Stimulated activated CD4-positive, alpha-beta T cell treated with anti-CD3 and anti-CD28 coated beads, Interleukin-15, amount 100 ng/mL, for 1 hour (primary cell): Measurements from ENCODE around the gene TRAPPC6A.

Experiments
- DNase-seq, 2 donors: peaks; one replicate each; pipeline ENCODE4 v3.0.0-alpha.2; 2020; ENCODE audit warnings: low read depth in 1 of 2, low spot score in 1 of 2

Gene TRAPPC6A

GRCh38 chr19:45186509-45187334 lies 8.7 kb upstream of the TRAPPC6A start:
- no peak for DNase-seq

GRCh38 chr19:45184115-45184514 lies 6.1 kb upstream of the TRAPPC6A start:
- no peak for DNase-seq

DNA sequence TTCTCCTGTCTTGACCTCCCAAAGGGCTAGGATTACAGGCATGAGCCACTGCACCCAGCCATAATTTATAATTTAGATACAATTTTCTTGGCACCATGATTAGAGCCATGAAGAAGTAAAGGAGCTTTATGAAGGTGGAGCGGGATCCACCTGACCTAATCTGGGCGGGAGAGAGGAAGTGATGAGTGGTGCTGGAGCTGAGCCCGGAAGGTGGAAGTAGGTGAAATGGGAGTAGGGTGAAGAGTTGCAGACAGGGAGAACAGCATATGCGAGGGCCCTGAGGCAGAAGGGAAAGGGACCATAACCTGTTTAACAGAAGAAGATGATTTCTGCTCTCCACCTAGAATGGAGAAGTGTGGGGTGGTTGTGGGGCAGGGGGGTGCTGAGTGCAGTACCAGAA lies 4.7 kb upstream of the TRAPPC6A start:
- no peak for DNase-seq

GRCh38 chr19:45180936-45181335 lies 2.9 kb upstream of the TRAPPC6A start:
- no peak for DNase-seq

GRCh38 chr19:45179892-45180370 lies 1.9 kb upstream of the TRAPPC6A start:
- no peak for DNase-seq

DNA sequence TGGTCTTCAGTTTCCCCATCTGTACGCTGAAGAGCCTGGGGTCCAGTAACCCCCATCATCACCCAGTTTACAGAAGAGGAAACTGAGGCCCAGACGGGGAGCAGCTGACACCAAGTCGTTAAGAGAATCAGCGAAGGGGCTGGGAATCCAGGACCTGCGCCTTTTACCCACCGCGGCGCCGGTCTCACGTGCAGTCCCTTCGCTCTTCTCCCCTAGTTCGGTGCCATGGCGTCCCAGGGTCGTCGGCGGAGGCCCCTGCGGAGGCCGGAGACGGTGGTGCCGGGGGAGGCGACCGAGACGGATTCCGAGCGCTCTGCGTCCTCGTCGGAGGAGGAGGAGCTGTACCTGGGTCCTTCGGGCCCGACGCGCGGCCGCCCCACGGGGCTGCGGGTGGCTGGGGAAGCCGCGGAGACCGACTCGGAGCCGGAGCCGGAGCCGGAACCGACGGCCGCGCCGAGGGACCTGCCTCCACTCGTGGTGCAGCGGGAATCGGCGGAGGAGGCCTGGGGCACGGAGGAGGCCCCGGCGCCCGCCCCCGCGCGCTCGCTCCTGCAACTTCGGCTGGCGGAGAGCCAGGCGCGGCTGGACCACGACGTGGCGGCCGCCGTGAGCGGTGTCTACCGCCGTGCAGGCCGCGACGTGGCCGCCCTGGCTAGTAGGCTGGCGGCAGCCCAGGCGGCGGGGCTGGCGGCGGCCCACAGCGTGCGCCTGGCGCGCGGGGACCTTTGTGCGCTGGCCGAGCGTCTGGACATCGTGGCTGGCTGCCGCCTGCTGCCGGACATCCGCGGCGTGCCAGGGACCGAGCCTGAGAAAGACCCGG lies 1.2 kb upstream of the TRAPPC6A start:
- DNase-seq = peak in 1 of 2 donors; percentile 18

GRCh38 chr19:45178262-45179071 lies 430 bp upstream of the TRAPPC6A start, which contains the start of gene BLOC1S3:
TSS of gene BLOC1S3 (plus strand) at chr19:45178784. CDS start at chr19:45179297, 513 bp downstream.
- peak; percentile 99 to 100 for DNase-seq

DNA sequence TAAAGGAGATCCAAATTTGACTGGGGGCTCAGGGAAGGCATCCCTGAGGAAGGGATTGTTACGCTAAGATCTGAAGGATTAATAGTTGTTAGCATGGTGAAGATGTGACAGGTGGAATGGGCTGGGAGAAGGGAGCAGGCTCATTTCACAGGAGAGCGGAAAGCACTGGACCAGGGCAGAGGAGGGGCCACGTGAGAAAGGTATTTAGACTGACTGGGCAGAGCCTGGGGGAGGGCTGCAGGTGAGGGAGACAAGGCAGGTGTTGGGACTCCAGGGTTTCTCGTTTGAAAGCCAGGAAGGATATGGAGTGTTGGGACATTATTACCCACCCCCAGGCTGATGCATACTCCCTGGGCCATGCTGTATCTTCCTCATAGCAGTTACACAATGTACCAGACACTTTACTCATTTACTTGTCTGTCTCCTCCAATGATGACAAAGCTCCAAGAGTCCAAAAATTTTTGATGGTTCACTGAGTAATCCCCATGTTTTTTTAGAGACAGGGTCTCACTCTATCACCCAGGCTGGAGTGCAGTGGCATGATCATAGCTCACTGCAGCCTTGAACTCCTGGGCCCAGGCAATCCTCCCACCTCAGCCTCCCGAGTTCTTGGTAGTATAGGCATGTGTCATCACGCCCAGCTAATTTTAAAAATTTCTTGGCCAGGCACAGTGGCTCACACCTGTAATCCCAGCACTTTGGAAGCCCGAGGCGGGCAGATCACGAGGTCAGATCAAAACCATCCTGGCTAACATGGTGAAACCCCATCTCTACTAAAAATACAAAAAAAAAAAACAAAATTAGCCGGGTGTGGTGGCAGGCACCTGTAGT lies 2.3 kb downstream of the TRAPPC6A start:
- DNase-seq = no peak

DNA sequence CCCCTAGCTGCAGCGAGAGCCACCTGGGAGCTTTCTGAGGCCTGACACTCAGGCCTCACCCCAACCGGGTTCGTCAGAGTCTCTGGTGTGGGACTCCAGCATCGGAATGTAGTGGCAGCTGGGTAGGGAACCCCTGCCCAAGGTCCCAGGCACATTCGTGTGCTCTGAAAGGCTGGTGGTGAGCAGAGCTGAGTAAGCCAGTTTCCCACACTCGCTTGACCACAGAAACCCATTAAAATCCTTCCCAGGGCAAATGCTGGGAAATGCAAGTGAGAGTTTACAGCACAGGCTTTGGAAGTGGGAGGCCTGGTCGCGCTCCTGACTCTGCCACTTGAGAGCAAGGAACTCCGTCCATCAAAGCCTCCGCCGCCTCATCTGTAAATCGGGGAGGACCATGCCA lies 4.2 kb downstream of the TRAPPC6A start:
- DNase-seq = no peak

DNA sequence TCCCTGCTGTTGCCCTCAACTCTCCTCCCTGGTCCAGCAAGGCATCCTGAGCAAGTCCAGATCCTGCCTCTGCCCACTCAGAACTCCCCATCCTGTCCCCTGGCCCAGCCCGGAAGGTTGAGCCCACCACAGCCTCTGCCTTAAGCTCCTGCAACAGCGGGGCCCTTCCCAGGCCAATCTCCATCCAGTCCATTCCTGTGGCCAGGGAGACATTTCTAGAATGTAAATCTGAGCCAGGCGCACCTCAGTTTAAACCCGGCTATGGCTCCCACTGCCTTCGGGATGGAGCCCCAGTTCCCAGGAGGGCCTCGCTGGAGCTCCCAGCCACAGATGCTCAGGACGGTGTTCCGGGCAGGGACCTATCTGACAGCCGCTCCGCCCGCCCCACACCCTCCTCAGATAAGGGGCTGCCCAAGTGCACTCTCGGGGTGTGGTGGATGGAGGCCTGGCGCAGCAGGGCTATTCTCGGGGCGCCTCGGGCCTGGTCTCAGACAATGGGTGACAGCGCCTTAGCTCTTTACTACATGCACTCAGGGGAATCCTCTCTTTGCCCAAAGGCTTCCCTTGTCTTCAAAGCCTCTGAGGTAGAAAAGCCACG lies 5.3 kb downstream of the TRAPPC6A start:
- DNase-seq = no peak

- no peak for DNase-seq
Observed at GRCh38 chr19:45172173-45172572, 5.9 kb downstream of the TRAPPC6A start.

GRCh38 chr19:45171211-45171623 lies 6.8 kb downstream of the TRAPPC6A start:
- peak in 1 of 2 donors; percentile 23 for DNase-seq

DNA sequence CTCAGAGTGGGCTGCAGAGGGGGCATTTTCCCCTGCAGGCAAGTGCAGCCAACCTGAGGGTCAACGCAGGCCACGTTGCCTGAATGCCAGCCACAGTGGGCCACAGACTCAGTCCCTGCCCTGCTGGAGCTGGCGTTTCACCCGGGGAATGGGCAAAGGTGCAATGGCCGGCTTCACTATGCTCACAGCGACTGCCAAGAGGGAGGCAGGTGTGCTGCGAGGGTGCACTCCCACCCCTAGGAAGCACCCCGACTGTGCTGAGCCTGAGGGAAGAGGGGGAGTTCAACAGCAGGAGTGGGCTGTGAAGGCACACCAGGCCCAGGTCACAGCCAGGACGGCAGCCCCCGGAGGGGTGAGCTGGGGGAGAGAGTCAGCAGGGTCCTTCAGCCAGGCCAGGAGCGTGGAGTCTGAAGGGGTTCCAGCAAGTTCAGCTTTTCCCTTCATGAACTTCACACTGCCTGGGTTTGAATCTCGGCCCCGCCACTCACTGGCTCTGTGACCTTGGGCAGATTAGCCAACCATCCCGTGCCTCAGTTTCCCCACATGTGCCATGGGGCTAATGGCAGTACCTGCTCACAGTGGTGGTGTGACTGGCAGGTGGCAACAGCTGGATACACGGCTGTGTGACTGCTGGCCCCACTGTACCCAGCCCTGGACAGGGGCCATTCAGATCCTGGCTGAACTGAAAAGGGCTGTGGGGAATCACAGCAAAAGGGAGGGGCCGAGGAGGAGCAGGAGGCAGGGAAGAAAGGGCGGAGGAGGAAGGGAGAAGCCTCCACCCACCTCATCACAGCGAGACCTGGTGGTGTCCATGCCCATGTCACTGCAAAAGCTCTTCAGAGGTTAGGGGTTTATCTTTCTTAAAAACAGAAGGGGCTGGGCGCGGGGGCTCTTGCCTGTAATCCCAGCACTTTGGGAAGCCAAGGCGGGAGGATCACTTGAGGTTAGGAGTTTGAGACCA lies 7.6 kb downstream of the TRAPPC6A start:
- DNase-seq = no peak

DNA sequence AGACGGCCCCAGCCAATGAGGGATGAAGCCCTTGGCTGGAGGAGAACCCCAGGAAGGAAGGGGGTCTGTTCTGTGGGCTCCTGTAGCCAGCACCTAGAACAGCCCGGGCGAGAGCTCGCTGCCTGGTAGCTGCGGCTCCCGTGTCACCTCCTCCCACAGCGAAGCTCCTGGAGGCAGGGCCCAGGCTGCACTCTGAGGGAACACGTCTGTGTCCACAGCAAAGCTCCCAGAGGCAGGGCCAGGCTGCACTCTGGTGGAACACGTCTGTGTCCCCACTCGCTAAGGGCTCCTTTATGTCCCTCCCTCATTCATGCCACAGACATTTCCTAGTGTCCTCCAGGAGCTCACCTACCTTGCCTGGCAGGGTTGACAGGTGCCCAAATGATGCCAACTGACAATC lies 8.4 kb downstream of the TRAPPC6A start:
- DNase-seq = no peak

- no peak for DNase-seq
Observed at GRCh38 chr19:45168767-45169351, 9.2 kb downstream of the TRAPPC6A start.

- no peak for DNase-seq
Observed at GRCh38 chr19:45166723-45167252, 11.2 kb downstream of the TRAPPC6A start.

DNA sequence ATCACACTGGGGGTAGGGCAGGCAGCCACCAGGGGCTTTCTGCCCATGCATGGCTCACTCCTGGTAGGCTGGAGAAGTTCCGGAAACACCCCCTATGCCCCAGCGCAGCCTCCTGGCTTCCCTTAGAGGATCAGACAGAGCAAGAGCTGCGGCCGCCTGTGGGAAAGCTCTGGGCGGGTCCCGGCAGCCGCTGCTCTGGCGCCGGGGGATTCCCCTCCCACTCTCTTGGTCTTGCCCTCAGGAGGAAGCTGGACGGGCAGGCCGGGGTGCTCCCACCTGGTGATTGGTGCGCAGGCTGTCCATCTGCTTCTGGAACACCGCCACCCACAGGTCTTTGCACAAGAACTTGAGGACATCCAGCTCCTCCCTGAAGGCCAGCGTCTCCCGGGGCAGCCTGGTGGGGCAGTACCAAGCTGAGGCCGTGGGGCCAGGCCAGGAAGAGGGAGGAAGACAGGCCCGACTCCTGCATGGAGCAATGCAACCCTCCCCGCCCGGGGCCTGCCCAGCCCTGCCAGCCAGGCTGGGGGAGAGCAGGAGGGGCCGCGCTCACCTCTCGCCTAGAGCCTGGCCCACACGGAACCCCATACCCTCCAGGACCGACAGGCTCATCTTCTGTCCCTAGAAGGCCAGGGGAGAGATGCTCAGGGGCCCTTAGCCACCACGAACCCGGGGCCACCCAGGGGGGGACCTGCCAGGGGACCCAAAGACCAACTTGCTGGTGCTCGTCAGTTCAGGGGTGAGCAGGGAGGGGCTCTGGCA lies 13.3 kb downstream of the TRAPPC6A start:
- peak in 1 of 2 donors; percentile 40 for DNase-seq
